GM12878 (cell line): ENCODE measurements around the gene FAM20B. TPM values are rescaled to one million over a fixed set of nuclear protein-coding genes. Genes with fewer than 3 reads are reported as not detected.

ENCODE experiments used
- ATAC-seq: fragments of 200-7000 bp; cut with Tn5 transposase; 3 replicates; pipeline ENCODE4 v1.9.1; 2020; ENCODE audit warnings: mild to moderate bottlenecking, moderate library complexity
- BruUV-seq: library from RNA; stranded (reverse); fragments of 400-500 nt; replicated peaks from 2 replicates; lab custom pipeline; 2021; lab: Mats Ljungman, UMichigan
- CTCF ChIA-PET: fragments of 300-600 bp; sonication (Branson Sonifier 250); formaldehyde crosslinking; extraction: SDS; loops from one replicate; lab custom pipeline; 2021; ENCODE audit warnings: inconsistent platforms; lab: Yijun Ruan, JAX
- POLR2A ChIA-PET: fragments of 350-600 bp; formaldehyde crosslinking; extraction: SDS; loops from one replicate; lab custom pipeline; 2021; ENCODE audit warnings: inconsistent platforms; lab: Charles Lee
- RAD21 ChIA-PET: fragments of 300-600 bp; sonication (Branson Sonifier 250); formaldehyde crosslinking; loops from one replicate; lab custom pipeline; 2023; ENCODE audit warnings: antibody characterized with exemption; ENCODE audit not compliant: unreplicated experiment; lab: Charles Lee
- SMC1A ChIA-PET: fragments of 300-600 bp; sonication (Branson Sonifier 250); formaldehyde crosslinking; loops from one replicate; lab custom pipeline; 2023; ENCODE audit not compliant: unreplicated experiment, uncharacterized antibody; lab: Charles Lee
- DNase-seq: peaks from one replicate; pipeline ENCODE4 v3.0.0-alpha.2; 2011; ENCODE audit warnings: low read depth, low spot score
- FAIRE-seq: peaks from 3 replicates; lab custom pipeline; 2011; peaks lifted over from hg19 to GRCh38; lab: Jason Lieb, UNC
- H2AFZ ChIP-seq: 2 replicates; pipeline ENCODE4 v1.6.0; 2011; ENCODE audit warnings: low read depth, low read length, control low read depth; ENCODE audit not compliant: control insufficient read depth
- H3K27ac ChIP-seq: 2 replicates; pipeline ENCODE4 v1.5.1; 2011; ENCODE audit warnings: control low read depth; ENCODE audit not compliant: control insufficient read depth, insufficient read depth
- H3K27me3 ChIP-seq, 2 experiments: replicated peaks in 1 of 2; 2 replicates each; pipeline versions ENCODE4 v1.6.0 to v1.6.1; 2011; ENCODE audit warnings: low read length in 1 of 2; ENCODE audit not compliant: control insufficient read depth in 2 of 2, insufficient read depth in 2 of 2
- H3K36me3 ChIP-seq, 2 experiments: 2 replicates each; pipeline ENCODE4 v1.5.1; 2011; ENCODE audit warnings: low read length in 1 of 2; ENCODE audit not compliant: control insufficient read depth in 2 of 2, insufficient read depth in 2 of 2
- H3K4me1 ChIP-seq: 2 replicates; pipeline ENCODE4 v1.6.1; 2011; ENCODE audit warnings: mild to moderate bottlenecking, low read length, moderate library complexity, mixed read lengths; ENCODE audit not compliant: control insufficient read depth, insufficient read depth
- H3K4me2 ChIP-seq: 2 replicates; pipeline ENCODE4 v1.6.0; 2011; ENCODE audit warnings: control low read depth; ENCODE audit not compliant: control insufficient read depth, insufficient read depth
- H3K4me3 ChIP-seq: fragments of 200-600 bp; sonication (generic); 2 replicates; pipeline ENCODE4 v1.5.1; 2016
- H3K79me2 ChIP-seq: 2 replicates; pipeline ENCODE4 v1.6.0; 2011; ENCODE audit warnings: low read length; ENCODE audit not compliant: control insufficient read depth, insufficient read depth
- H3K9ac ChIP-seq: 2 replicates; pipeline ENCODE4 v1.8.0; 2011; ENCODE audit warnings: low read length, control low read depth, mixed read lengths; ENCODE audit not compliant: control insufficient read depth, insufficient read depth
- H3K9me3 ChIP-seq: replicated peaks from 3 replicates; pipeline ENCODE4 v1.5.1; 2011; ENCODE audit warnings: mild to moderate bottlenecking, low read length; ENCODE audit not compliant: control insufficient read depth, insufficient read depth
- H4K20me1 ChIP-seq: 2 replicates; pipeline ENCODE4 v1.6.0; 2011; ENCODE audit not compliant: control insufficient read depth, insufficient read depth
- LARP7 ChIP-seq: fragments of 450-650 bp; IDR thresholded peaks from 2 replicates; pipeline ENCODE4 v1.6.1; 2017; ENCODE audit warnings: mild to moderate bottlenecking
- MAX ChIP-seq: IDR thresholded peaks from 2 replicates; pipeline ENCODE4 v1.6.1; 2012; ENCODE audit warnings: low read depth, low read length, improper control_type of control experiment
- NR2C1 ChIP-seq: fragments of 450-650 bp; IDR thresholded peaks from 2 replicates; pipeline ENCODE4 v1.6.1; 2017; ENCODE audit warnings: antibody characterized with exemption, mild to moderate bottlenecking, moderate library complexity
- REST ChIP-seq: IDR thresholded peaks from 2 replicates; pipeline ENCODE4 v1.6.1; 2012; ENCODE audit warnings: mild to moderate bottlenecking, low read depth, low read length
- SMARCA5 ChIP-seq: fragments of 450-650 bp; IDR thresholded peaks from 2 replicates; pipeline ENCODE4 v1.6.1; 2017; ENCODE audit warnings: mild to moderate bottlenecking
- ZNF207 ChIP-seq: fragments of 450-650 bp; IDR thresholded peaks from 2 replicates; pipeline ENCODE4 v1.6.1; 2014; ENCODE audit warnings: antibody characterized with exemption, mild to moderate bottlenecking, borderline replicate concordance
- WGBS: methylation state at CpG from one replicate; pipeline ENCODE4 v1.1.6; 2016; ENCODE audit warnings: low lambda C conversion rate; ENCODE audit not compliant: insufficient replicate concordance, insufficient coverage; ENCODE audit errors: missing lambda C conversion rate; 5-methylcytosine and 5-hydroxymethylcytosine counted together
- in situ Hi-C: fragments of 300-500 bp; cut with MboI; formaldehyde crosslinking; loops from 9 replicates; pipeline ENCODE4 v1.14.3; 2018; ENCODE audit warnings: mixed read lengths
- intact Hi-C: fragments of 100-400 bp; cut with micrococcal nuclease; formaldehyde crosslinking; loops from one replicate; pipeline ENCODE4 v1.14.2; 2022; ENCODE audit not compliant: unreplicated experiment
- polyA plus RNA-seq, 11 experiments: library from polyadenylated mRNA; depleted of rRNA in 4 of 11; unstranded in 6 of 11; stranded (reverse) in 5 of 11; fragments of >200 nt; fragmentation: Nextera tagmentation in 4 of 11; fragmentation: Illumina TruSeq in 1 of 11; extraction: Ambion mirVana in 4 of 11; extraction: Trizol in 1 of 11; gene quantifications; 1 replicate in 1 of 11; 2 replicates in 10 of 11; pipeline versions ENCODE4 v1.2.1 to v1.2.3, GENCODE V29; 2011 to 2016; ENCODE audit warnings: inconsistent platforms in 2 of 11, missing spikeins in 2 of 11, low read depth in 1 of 11
- total RNA-seq, 4 experiments: library from RNA; depleted of rRNA in 3 of 4; stranded (reverse); fragments of >200 nt in 3 of 4; fragmentation: Illumina TruSeq in 1 of 4; extraction: Trizol in 1 of 4; gene quantifications; 2 replicates each; pipeline versions ENCODE4 v1.2.1 to v1.2.3, GENCODE V29; 2013 to 2021

FAM20B gene
- total and polyA plus RNA-seq, 10 of the 15 experiments (the other 5 are each of a cell fraction or from before 2014, with no cell fraction given): 2.4 to 25.6 (median 12.8) TPM

DNA sequence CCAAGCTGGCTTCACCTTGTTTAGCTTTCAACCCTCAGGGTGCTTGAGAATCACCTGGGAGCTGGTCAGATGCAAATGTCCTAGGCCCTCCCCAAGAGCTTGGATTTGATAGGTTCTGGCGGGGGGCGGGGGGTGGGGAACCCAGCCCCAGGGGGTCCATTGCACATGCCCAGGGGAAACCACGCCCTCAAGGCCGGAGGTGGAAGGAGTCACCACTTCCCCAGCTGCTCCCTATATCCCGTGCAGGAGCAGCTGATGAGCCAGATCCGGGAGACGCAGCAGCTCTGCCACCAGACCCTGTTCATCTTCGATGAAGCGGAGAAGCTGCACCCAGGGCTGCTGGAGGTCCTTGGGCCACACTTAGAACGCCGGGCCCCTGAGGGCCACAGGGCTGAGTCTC, 62.0 kb downstream of the FAM20B start (continued):
- TF ChIP-seq REST (no peak), ZNF207 (no peak)

DNA sequence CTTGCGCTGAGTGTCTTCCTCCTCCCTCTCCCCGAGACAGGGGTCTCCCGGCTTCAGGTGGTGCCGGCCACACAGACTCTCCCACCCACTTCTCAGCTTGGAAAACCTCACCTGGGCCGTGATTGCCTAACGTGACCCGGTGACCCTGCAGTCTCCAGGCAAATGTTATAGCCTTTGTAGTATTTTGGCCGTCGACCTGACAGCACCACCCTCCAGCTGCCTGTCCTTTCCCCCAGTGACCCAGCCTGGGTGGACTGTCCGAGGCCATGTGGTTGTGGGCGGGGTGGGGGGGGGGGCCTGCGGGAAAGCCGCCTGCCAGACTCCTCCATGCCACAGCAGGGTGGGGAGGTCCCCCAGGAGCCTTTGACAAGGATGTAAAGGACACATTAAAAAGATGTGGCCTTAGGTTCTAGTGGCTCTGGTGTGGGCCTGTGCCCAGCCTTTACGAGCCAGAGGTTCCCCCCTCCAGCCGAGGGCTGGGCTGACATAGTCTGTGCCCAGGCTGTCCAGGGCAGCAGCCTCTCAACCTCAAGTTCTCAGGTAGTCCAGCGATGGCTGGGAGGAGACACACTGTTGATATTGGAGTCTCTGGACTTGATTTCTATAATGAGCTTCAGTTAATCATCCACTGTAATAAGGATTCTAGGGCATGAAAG, 64.3 kb downstream of the FAM20B start:
- CTCF ChIA-PET: interaction anchor here (0.9 kb wide), 1 partner anchor 30 kb away, joined by 3 read pairs; no protein-coding TSS in a partner anchor

More for the DNA sequence above, 64.3 kb downstream of the FAM20B start:
- Histone ChIP-seq H3K36me3 (peaks cover 24 to 38% of the 10 kb centered on the region in 2 experiments), H3K27me3 (no peaks in the 10 kb centered on the region), H3K27ac (no peak overlapping the region), H2AFZ (no peak overlapping the region), H3K4me1 (peaks cover 19% of the 10 kb centered on the region), H3K9ac (no peak overlapping the region), H3K9me3 (no peaks in the 10 kb centered on the region), H3K79me2 (peaks cover 17% of the 10 kb centered on the region), H3K4me2 (no peak overlapping the region), H4K20me1 (no peaks in the 10 kb centered on the region), H3K4me3 (no peak overlapping the region)
- RAD21 ChIA-PET: interaction anchor here (1.2 kb wide), 1 partner anchor 280 kb away, joined by 3 read pairs; no protein-coding TSS in a partner anchor
- TF ChIP-seq NR2C1 (no peak), LARP7 (no peak), SMARCA5 (no peak), MAX (no peak)
- intact Hi-C loops: no loop called here
- POLR2A ChIA-PET: interaction anchor here (0.6 kb wide), 2 partner anchors 28 to 136 kb away, joined by 3 to 6 read pairs; no protein-coding TSS in a partner anchor
- SMC1A ChIA-PET: interaction anchor here (1.4 to 1.7 kb wide), 2 partner anchors 9 to 30 kb away, joined by 3 to 5 read pairs; no protein-coding TSS in a partner anchor
- no peak for DNase-seq
- 94% methylated on average over 14 of the region's 16 CpGs for WGBS
- no peak for ATAC-seq
- BruUV-seq: no TSS peak
- in situ Hi-C loops: loop anchor here (25.0 kb wide), 1 partner anchor 722 kb away; no protein-coding TSS in a partner anchor
- FAIRE-seq: no peak
